ENCODE data around the gene HECTD4.

The HECTD4 gene

DNA sequence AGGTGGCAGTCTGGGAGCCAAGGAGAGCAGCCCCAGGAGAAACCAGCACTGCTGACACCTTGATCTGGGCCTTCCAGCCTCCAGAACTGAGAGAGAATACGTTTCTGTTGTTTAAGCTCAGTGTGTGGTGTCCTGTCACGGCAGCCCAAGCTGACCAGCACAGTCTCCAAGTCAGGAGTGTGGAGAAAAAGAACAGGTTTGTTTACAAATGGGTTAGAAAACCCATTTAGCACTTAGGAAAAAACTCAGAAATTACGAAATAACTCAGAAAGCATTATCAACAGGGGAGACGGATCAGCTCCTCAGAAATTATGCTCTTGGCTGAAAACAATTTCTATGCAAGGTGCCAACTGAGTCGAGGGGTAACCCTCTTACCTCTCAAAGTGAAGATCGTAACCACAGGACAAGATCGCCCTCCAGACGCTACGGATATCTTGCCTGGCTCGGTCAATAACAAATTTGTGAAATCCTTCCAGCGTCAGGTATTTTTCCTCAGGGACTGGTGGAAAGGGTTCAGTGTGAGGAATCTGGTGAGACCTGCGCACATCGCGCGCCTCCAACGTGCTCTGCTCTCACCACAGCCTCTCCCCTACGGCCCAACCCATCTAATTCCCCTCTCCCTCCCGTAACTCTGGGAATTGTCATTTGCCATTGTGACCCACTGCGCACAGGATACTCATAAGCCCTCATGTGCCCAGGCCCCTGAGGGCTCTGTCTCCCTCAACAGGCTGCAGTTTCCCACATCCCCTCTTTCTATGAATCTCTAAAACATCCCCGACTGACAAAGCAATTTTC lies 206.7 kb downstream of the HECTD4 start:
- Histone ChIP-seq H4K20me1 (ENCODE audit: insufficient read depth, low read length) (no peaks in the 10 kb centered on the region), H3K27me3 (ENCODE audit: insufficient read depth, low read length) (no peaks in the 10 kb centered on the region), H3K4me2 (ENCODE audit: low read length) (no peak overlapping the region), H3K79me2 (ENCODE audit: insufficient read depth, low read length) (no peaks in the 10 kb centered on the region), H2AFZ (ENCODE audit: low read length) (no peak overlapping the region), H3K36me3 (ENCODE audit: insufficient read depth, low read length) (peaks cover 57% of the 10 kb centered on the region), H3K9ac (ENCODE audit: low read length) (no peak overlapping the region), H3K4me3 (ENCODE audit: low read depth, low read length, poor library complexity, severe bottlenecking) (no peak overlapping the region), H3K27ac (ENCODE audit: low read depth, low read length, poor library complexity, severe bottlenecking) (no peak overlapping the region), H3K4me1 (ENCODE audit: insufficient read depth, low read length, severe bottlenecking) (no peaks in the 10 kb centered on the region), H3K9me3 (ENCODE audit: low read length) (no peaks in the 10 kb centered on the region), H3F3A (ENCODE audit: insufficient read depth, low read length) (no peaks in the 10 kb centered on the region), H3K9me2 (ENCODE audit: low read depth, low read length) (no peaks in the 10 kb centered on the region)
- no peak for TF ChIP-seq CTCF (IDR thresholded peaks at IDR 0.05; ENCODE audit: low read length)
- no peak for TF ChIP-seq EZH2 (IDR thresholded peaks at IDR 0.05; ENCODE audit: borderline replicate concordance, low read length)

DNA sequence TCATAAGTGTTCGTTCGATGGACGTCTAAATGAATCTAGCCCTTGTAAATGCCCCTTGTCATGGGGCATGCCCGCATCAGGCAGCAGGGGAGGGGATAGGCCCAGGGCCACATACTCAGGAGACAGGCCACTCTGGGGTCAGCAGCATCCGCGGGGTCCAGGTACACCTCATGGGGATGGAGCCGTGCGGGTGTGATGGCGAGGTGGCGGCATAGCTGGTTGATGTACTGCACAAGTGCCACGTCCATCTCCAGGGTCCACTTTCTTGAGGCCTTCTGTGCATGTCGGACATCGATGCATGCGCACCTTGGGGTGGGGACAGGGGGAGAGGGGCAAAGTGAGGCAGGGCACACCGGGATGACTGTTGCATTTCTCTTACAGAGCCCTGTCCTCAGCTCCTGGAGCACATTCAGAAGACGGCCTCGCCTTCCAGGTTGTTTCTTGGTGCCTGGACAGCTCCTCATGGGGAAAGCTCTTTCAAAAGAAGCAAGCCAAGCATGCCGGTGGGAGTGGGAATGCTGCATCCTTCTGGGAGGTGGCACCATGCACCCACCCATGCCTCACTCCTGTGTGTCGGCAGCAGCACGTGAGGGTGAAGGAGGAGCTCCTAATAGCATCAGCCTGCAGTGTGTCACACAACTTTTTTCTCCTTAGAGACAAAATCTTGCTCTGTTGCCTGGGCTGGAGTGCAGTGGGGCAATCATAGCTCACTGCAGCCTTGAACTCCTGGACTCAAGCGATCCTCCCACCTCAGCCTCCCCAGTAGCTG lies 209.5 kb downstream of the HECTD4 start:
- H3F3A ChIP-seq (ENCODE audit: insufficient read depth, low read length), result no peaks in the 10 kb centered on the region
- no peak overlapping the region for H2AFZ ChIP-seq (ENCODE audit: low read length)
- no peaks in the 10 kb centered on the region for H3K27me3 ChIP-seq (ENCODE audit: insufficient read depth, low read length)
- no peaks in the 10 kb centered on the region for H4K20me1 ChIP-seq (ENCODE audit: insufficient read depth, low read length)
- H3K27ac ChIP-seq (ENCODE audit: low read depth, low read length, poor library complexity, severe bottlenecking), result no peak overlapping the region
- H3K36me3 ChIP-seq (ENCODE audit: insufficient read depth, low read length), result peaks cover 29% of the 10 kb centered on the region
- H3K4me1 ChIP-seq (ENCODE audit: insufficient read depth, low read length, severe bottlenecking), result no peaks in the 10 kb centered on the region
- no peaks in the 10 kb centered on the region for H3K79me2 ChIP-seq (ENCODE audit: insufficient read depth, low read length)
- no peak overlapping the region for H3K4me3 ChIP-seq (ENCODE audit: low read depth, low read length, poor library complexity, severe bottlenecking)
- H3K9ac ChIP-seq (ENCODE audit: low read length), result no peak overlapping the region
- no peak overlapping the region for H3K4me2 ChIP-seq (ENCODE audit: low read length)
- no peaks in the 10 kb centered on the region for H3K9me2 ChIP-seq (ENCODE audit: low read depth, low read length)
- H3K9me3 ChIP-seq (ENCODE audit: low read length), result no peaks in the 10 kb centered on the region
- TF ChIP-seq EZH2 (IDR thresholded peaks at IDR 0.05; ENCODE audit: borderline replicate concordance, low read length), result no peak
- no peak for TF ChIP-seq CTCF (IDR thresholded peaks at IDR 0.05; ENCODE audit: low read length)

DNA sequence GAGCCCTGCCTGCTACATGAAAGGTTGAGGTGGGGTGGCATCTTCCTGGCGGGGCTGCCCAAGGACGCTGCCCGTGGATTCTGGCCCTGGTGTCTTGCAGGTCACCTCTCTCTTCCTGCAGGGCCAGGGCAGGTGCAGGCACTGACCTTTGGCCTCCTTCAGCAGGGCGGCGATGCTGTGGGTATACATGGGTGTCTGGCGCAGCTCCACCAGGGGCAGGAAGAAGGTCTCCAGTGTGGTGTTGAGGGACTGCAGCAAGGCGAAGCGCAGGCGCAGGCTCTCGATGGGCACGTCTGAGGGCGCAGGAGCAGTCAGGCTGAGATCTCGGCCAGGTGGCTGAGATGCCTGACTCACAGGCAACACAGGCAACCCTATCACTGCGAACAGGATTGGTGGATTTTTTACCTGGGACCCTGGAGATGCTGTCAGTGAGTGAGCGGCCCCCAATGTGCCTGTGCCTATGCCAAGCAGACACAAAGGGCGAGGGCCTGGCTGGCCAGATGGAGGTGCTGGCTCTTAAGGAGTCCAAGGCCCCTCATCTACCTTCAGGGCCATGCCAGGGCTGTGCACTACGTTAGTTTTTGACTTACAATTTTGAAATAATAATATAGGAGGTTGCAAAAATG lies 211.1 kb downstream of the HECTD4 start:
- H3K4me1 ChIP-seq (ENCODE audit: insufficient read depth, low read length, severe bottlenecking), result no peaks in the 10 kb centered on the region
- H3K9me2 ChIP-seq (ENCODE audit: low read depth, low read length), result no peaks in the 10 kb centered on the region
- H3K36me3 ChIP-seq (ENCODE audit: insufficient read depth, low read length), result peaks cover 19% of the 10 kb centered on the region
- no peak overlapping the region for H3K27ac ChIP-seq (ENCODE audit: low read depth, low read length, poor library complexity, severe bottlenecking)
- no peak overlapping the region for H2AFZ ChIP-seq (ENCODE audit: low read length)
- H3K79me2 ChIP-seq (ENCODE audit: insufficient read depth, low read length), result no peaks in the 10 kb centered on the region
- no peak overlapping the region for H3K9ac ChIP-seq (ENCODE audit: low read length)
- no peak overlapping the region for H3K4me3 ChIP-seq (ENCODE audit: low read depth, low read length, poor library complexity, severe bottlenecking)
- H3F3A ChIP-seq (ENCODE audit: insufficient read depth, low read length), result no peaks in the 10 kb centered on the region
- TF ChIP-seq CTCF (IDR thresholded peaks at IDR 0.05; ENCODE audit: low read length) (no peak), EZH2 (IDR thresholded peaks at IDR 0.05; ENCODE audit: borderline replicate concordance, low read length) (no peak)
- no peaks in the 10 kb centered on the region for H4K20me1 ChIP-seq (ENCODE audit: insufficient read depth, low read length)
- no peaks in the 10 kb centered on the region for H3K27me3 ChIP-seq (ENCODE audit: insufficient read depth, low read length)
- H3K4me2 ChIP-seq (ENCODE audit: low read length), result no peak overlapping the region
- H3K9me3 ChIP-seq (ENCODE audit: low read length), result no peaks in the 10 kb centered on the region
